Gastrocnemius medialis (tissue), 4 donors: ENCODE measurements around the gene PRRT3. TPM values are rescaled to one million over a fixed set of nuclear protein-coding genes. Genes with fewer than 3 reads are reported as not detected.

ENCODE experiments used
- ATAC-seq, 2 donors: fragments of 150-250 bp; one replicate each; pipeline ENCODE4 v1.9.1; 2016
- DNase-seq, 2 donors: peaks; one replicate each; pipeline ENCODE4 v3.0.0-alpha.2; 2019
- H3K27ac ChIP-seq, 4 donors: fragments of 200-600 bp; sonication (generic); 1 replicate in 1 of 4; 2 replicates in 3 of 4; pipeline ENCODE4 v1.5.1; 2016 to 2018; ENCODE audit warnings: mild to moderate bottlenecking in 2 of 4, moderate library complexity in 1 of 4
- H3K27me3 ChIP-seq, 3 donors: fragments of 200-600 bp; sonication (generic) in 2 of 3; 1 replicate in 1 of 3; 2 replicates in 2 of 3; pipeline versions ENCODE4 v1.5.1 to v1.6.0; 2016 to 2019; ENCODE audit warnings: mild to moderate bottlenecking in 1 of 3, moderate library complexity in 1 of 3
- H3K36me3 ChIP-seq, 2 donors: fragments of 200-600 bp; sonication (generic) in 1 of 2; one replicate each; pipeline ENCODE4 v1.5.1; 2017 to 2018
- H3K4me1 ChIP-seq, 2 donors: fragments of 200-600 bp; sonication (generic) in 1 of 2; one replicate each; pipeline ENCODE4 v1.5.1; 2016 to 2017; ENCODE audit warnings: mild to moderate bottlenecking in 2 of 2
- H3K4me3 ChIP-seq, 4 donors: fragments of 200-600 bp; sonication (generic) in 3 of 4; 1 replicate in 1 of 4; 2 replicates in 3 of 4; pipeline ENCODE4 v1.5.1; 2016 to 2019; ENCODE audit warnings: mild to moderate bottlenecking in 2 of 4
- H3K9me3 ChIP-seq, 3 donors: fragments of 200-600 bp; sonication (generic) in 2 of 3; 1 replicate in 1 of 3; 2 replicates in 2 of 3; pipeline ENCODE4 v1.5.1; 2016 to 2019
- POLR2A ChIP-seq, 2 donors: fragments of 450-650 bp; IDR thresholded peaks; one replicate each; pipeline ENCODE4 v1.6.1; 2017; ENCODE audit warnings: antibody characterized with exemption in 2 of 2, mild to moderate bottlenecking in 2 of 2, moderate library complexity in 2 of 2
- in situ Hi-C, 4 donors: fragments of 200-750 bp; cut with MboI; loops; one replicate each; pipeline versions ENCODE4 v1.15.0 to v1.8.0; 2017; ENCODE audit warnings: low sequenced_read_pairs in 4 of 4
- intact Hi-C: fragments of 100-400 bp; cut with DNase I; formaldehyde crosslinking; loops from one replicate; pipeline ENCODE4 v1.15.1; 2023; ENCODE audit warnings: low total_unique reads
- total RNA-seq, 4 donors: library from RNA; depleted of rRNA; stranded (reverse); fragments of >200 nt; gene quantifications; one replicate each; pipeline versions ENCODE4 v1.1.0 to v1.2.3, GENCODE V29; 2016
- TF ChIP-seq, protein P1 (sequence below), 5 experiments: fragments of 450-650 bp in 3 of 5; fragments of 200-600 bp in 2 of 5; sonication (generic) in 2 of 5; IDR thresholded peaks in 4 of 5; conservative IDR thresholded peaks in 1 of 5; 1 replicate in 4 of 5; 2 replicates in 1 of 5; pipeline ENCODE4 v1.5.1; 2016 to 2019; ENCODE audit warnings: antibody characterized with exemption in 5 of 5, mild to moderate bottlenecking in 3 of 5, moderate library complexity in 3 of 5

Gene PRRT3
- total RNA-seq, 4 donors from 2014 or later = 0.92 to 7.4 (median 2.5) TPM

DNA sequence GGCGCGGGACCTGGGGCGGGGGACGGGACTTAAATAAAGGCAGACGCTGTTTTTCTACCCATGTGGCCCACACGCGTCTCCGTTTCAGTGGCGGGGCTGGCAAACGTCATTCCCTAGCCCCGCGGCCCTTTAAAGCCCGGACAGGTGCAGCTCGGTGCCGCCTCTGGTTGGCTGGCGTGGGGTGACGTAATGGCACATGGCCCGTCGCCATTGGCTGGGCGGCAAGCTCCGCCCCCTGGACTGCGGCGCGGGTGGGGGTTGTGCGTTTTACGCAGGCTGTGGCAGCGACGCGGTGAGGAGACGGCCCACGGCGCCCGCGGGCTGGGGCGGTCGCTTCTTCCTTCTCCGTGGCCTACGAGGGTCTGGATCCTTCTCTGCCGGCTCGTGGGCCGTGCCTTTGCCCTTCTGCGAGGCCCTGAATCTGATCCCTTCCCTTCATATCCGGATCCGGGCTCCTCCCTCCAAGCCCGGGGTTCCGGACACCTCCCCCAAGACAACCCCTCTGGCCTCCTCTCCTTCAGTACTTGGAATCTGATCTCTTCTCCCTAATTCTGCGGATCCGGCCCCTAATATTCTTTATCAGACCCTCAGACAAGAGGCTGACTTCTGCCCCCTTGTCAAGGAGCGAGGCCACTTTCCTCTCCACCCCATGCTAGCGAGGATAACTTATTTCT is 18.5 kb downstream of the PRRT3 start, which contains the start of gene CRELD1:
Gene CRELD1, plus strand, starts transcription at position 274 of the 674 bp plus-strand sequence. CDS start 605 bp downstream, outside the sequence.
- H3K36me3 ChIP-seq = peaks cover 0 to 47% of the 10 kb centered on the region in 2 donors
- TF ChIP-seq, protein P1, sequence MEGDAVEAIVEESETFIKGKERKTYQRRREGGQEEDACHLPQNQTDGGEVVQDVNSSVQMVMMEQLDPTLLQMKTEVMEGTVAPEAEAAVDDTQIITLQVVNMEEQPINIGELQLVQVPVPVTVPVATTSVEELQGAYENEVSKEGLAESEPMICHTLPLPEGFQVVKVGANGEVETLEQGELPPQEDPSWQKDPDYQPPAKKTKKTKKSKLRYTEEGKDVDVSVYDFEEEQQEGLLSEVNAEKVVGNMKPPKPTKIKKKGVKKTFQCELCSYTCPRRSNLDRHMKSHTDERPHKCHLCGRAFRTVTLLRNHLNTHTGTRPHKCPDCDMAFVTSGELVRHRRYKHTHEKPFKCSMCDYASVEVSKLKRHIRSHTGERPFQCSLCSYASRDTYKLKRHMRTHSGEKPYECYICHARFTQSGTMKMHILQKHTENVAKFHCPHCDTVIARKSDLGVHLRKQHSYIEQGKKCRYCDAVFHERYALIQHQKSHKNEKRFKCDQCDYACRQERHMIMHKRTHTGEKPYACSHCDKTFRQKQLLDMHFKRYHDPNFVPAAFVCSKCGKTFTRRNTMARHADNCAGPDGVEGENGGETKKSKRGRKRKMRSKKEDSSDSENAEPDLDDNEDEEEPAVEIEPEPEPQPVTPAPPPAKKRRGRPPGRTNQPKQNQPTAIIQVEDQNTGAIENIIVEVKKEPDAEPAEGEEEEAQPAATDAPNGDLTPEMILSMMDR (IDR thresholded peaks at IDR 0.05 in 4 of 5, conservative IDR thresholded peaks at IDR 0.05 in 1 of 5) = no peak
- TF ChIP-seq POLR2A (IDR thresholded peaks at IDR 0.05) = peak; percentile 87 to 94

DNA sequence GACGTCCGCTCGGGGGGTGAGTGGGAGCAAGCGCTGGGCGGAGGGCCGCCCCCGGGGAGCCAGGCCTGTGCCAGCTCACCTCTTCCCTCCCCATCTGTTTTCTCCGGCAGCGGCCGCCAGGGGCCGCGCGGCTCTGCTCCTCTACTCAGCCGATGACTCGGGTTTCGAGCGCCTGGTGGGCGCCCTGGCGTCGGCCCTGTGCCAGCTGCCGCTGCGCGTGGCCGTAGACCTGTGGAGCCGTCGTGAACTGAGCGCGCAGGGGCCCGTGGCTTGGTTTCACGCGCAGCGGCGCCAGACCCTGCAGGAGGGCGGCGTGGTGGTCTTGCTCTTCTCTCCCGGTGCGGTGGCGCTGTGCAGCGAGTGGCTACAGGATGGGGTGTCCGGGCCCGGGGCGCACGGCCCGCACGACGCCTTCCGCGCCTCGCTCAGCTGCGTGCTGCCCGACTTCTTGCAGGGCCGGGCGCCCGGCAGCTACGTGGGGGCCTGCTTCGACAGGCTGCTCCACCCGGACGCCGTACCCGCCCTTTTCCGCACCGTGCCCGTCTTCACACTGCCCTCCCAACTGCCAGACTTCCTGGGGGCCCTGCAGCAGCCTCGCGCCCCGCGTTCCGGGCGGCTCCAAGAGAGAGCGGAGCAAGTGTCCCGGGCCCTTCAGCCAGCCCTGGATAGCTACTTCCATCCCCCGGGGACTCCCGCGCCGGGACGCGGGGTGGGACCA is 19.2 kb downstream of the PRRT3 start:
- Histone ChIP-seq H3K4me3 (peak overlapping the region; percentile 85 to 94 (median 88)), H3K27me3 (no peaks in the 10 kb centered on the region), H3K27ac (peak overlapping the region; percentile 88 to 97 (median 96)), H3K36me3 (peaks cover 0 to 45% of the 10 kb centered on the region in 2 donors), H3K9me3 (no peaks in the 10 kb centered on the region), H3K4me1 (peaks cover 27 to 29% of the 10 kb centered on the region in 2 donors)
- intact Hi-C loops (loop anchor here (1.0 to 10.0 kb wide), 8 partner anchors 13 to 294 kb away; partner anchors contain the start of genes BRK1, FANCD2, JAGN1 and VHL), in situ Hi-C loops (loop anchor here in 2 of 4 donors (10.0 kb wide), 2 partner anchors 88 to 92 kb away; partner anchors contain the start of genes FANCD2 (in 1 of the 2) and RPUSD3 (in 1 of the 2))
- DNase-seq (peak; percentile 55 to 83), ATAC-seq (peak; percentile 70 to 71)
- no peak for TF ChIP-seq POLR2A (IDR thresholded peaks at IDR 0.05)
- TF ChIP-seq, protein P1 (IDR thresholded peaks at IDR 0.05 in 4 of 5, conservative IDR thresholded peaks at IDR 0.05 in 1 of 5) = peak; percentile 78 to 90 (median 89)

More for the DNA sequence above, 18.5 kb downstream of the PRRT3 start, which contains the start of gene CRELD1:
- Histone ChIP-seq H3K4me3 (peak within 1 kb of the TSS; percentile 85 to 94 (median 88)), H3K4me1 (peaks cover 27 to 29% of the 10 kb centered on the region in 2 donors), H3K9me3 (no peaks in the 10 kb centered on the region), H3K27me3 (no peaks in the 10 kb centered on the region), H3K27ac (peak within 1 kb of the TSS; percentile 88 to 97 (median 96))
- in situ Hi-C loops = loop anchor here in 2 of 4 donors (10.0 kb wide), 2 partner anchors 89 to 91 kb away; partner anchors contain the start of genes FANCD2 (in 1 of the 2) and RPUSD3 (in 1 of the 2)
- intact Hi-C loops = loop anchor here (1.0 to 10.0 kb wide), 8 partner anchors 13 to 294 kb away; partner anchors contain the start of genes BRK1, FANCD2, JAGN1 and VHL
- ATAC-seq = peak; percentile 86 to 87
- DNase-seq = peak; percentile 93 to 96

DNA sequence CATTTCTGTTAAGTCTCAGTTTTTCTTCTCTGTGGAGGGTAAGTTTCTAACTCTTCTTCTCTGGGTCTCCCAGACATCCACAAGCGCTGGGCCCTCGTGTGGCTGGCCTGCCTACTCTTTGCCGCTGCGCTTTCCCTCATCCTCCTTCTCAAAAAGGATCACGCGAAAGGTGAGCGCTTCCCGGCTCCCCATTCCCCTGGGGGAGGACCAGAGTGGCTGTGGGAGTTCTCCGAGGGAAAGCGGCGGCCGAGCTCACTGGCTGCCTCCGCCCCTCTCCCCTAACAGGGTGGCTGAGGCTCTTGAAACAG is 19.7 kb downstream of the PRRT3 start:
- DNase-seq (no peak), ATAC-seq (peak in 1 of 2 donors; percentile 1)
- Histone ChIP-seq H3K4me3 (peak overlapping the region; percentile 85 to 94 (median 88)), H3K27ac (peak overlapping the region; percentile 88 to 97 (median 96)), H3K36me3 (peaks cover 0 to 40% of the 10 kb centered on the region in 2 donors), H3K27me3 (no peaks in the 10 kb centered on the region), H3K4me1 (peaks cover 27 to 29% of the 10 kb centered on the region in 2 donors), H3K9me3 (no peaks in the 10 kb centered on the region)
- intact Hi-C loops = loop anchor here (2.0 to 10.0 kb wide), 5 partner anchors 46 to 295 kb away; partner anchors contain the start of genes BRK1, FANCD2 and VHL
- in situ Hi-C loops = loop anchor here in 2 of 4 donors (10.0 kb wide), 2 partner anchors 88 to 92 kb away; partner anchors contain the start of genes FANCD2 (in 1 of the 2) and RPUSD3 (in 1 of the 2)
- TF ChIP-seq POLR2A (IDR thresholded peaks at IDR 0.05) = no peak
- TF ChIP-seq, protein P1 (IDR thresholded peaks at IDR 0.05 in 4 of 5, conservative IDR thresholded peaks at IDR 0.05 in 1 of 5) = no peak

DNA sequence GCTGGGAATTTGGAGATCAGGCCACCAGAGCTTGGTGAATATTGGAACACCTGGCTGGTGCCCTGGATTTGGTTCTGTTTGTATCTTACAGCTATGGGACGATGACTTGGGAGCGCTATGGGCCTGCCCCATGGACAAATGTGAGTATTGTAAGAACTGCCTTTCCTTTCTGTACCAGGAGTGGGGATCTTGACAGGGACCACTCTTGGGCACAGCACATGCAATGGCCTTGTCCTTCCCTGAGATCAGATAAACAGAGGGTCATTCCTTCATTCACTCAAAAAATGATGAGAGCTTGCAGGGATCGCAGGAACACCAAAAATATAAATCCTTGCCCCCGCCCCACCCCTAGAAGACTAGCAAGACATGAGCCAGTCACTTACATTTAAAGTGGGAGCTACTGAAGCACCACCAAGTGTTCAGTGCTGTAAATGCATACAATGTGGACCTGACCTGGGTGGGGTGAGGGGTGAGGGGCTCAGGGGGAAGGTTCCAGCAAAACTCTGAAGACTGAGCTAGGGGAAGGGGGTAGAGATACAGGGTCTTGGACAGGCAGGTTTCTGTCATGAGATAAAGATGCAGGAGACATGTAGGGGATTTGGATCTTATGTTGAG is 21.3 kb downstream of the PRRT3 start:
- Histone ChIP-seq H3K4me1 (peaks cover 25 to 26% of the 10 kb centered on the region in 2 donors), H3K4me3 (no peak overlapping the region), H3K36me3 (peaks cover 0 to 27% of the 10 kb centered on the region in 2 donors), H3K27ac (no peak overlapping the region), H3K9me3 (no peaks in the 10 kb centered on the region), H3K27me3 (no peaks in the 10 kb centered on the region)
- no peak for TF ChIP-seq POLR2A (IDR thresholded peaks at IDR 0.05)
- TF ChIP-seq, protein P1 (IDR thresholded peaks at IDR 0.05 in 4 of 5, conservative IDR thresholded peaks at IDR 0.05 in 1 of 5) = no peak
- in situ Hi-C loops (loop anchor here in 2 of 4 donors (10.0 kb wide), 2 partner anchors 86 to 94 kb away; partner anchors contain the start of genes FANCD2 (in 1 of the 2) and RPUSD3 (in 1 of the 2)), intact Hi-C loops (loop anchor here (5.0 to 10.0 kb wide), 2 partner anchors 214 to 296 kb away; partner anchors contain the start of gene VHL)
- no peak for DNase-seq
- no peak for ATAC-seq
